HTERT RPE-1 (cell line): ENCODE measurements around the gene B4GALNT4.
"Not testable (repeated sequence)": the region's sequence is repeated elsewhere in the genome, so short reads cannot be mapped to it uniquely, and the experiment has no call there.

Source experiments
- in situ Hi-C: fragments of 300-500 bp; cut with MboI; formaldehyde crosslinking; loops from 4 replicates; pipeline ENCODE4 v1.14.3; 2020; ENCODE audit warnings: low sequenced_read_pairs

Gene B4GALNT4, protein sequence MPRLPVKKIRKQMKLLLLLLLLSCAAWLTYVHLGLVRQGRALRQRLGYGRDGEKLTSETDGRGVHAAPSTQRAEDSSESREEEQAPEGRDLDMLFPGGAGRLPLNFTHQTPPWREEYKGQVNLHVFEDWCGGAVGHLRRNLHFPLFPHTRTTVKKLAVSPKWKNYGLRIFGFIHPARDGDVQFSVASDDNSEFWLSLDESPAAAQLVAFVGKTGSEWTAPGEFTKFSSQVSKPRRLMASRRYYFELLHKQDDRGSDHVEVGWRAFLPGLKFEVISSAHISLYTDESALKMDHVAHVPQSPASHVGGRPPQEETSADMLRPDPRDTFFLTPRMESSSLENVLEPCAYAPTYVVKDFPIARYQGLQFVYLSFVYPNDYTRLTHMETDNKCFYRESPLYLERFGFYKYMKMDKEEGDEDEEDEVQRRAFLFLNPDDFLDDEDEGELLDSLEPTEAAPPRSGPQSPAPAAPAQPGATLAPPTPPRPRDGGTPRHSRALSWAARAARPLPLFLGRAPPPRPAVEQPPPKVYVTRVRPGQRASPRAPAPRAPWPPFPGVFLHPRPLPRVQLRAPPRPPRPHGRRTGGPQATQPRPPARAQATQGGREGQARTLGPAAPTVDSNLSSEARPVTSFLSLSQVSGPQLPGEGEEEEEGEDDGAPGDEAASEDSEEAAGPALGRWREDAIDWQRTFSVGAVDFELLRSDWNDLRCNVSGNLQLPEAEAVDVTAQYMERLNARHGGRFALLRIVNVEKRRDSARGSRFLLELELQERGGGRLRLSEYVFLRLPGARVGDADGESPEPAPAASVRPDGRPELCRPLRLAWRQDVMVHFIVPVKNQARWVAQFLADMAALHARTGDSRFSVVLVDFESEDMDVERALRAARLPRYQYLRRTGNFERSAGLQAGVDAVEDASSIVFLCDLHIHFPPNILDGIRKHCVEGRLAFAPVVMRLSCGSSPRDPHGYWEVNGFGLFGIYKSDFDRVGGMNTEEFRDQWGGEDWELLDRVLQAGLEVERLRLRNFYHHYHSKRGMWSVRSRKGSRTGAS

DNA sequence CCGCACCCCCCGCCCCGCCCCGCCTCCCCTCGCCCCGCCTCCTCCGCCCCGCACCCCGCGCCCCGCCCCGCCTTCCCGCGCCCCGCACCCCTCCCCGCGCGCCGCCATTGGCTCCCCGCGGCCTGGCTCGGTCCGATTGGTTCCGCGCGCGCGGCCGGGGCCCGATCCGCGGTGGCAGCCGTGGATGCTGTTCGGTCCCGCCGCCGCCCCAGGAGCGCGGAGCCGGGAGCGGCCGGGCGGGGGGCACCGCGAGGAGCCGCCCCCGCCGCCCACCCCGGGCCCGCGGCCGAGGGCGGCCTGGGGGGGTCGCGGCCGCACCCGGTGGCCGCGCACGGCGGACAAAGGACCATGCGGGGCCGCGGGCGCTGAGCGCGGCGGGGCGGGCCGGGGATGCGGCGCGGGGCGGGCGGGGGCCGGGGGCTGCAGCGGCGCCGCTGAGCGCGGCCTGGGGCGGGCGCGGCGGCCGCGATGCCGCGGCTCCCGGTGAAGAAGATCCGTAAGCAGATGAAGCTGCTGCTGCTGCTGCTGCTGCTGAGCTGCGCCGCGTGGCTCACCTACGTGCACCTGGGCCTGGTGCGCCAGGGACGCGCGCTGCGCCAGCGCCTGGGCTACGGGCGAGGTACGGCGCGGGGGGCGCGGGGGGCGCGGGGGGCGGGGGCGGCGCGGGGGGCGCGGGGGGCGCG, at the start of gene B4GALNT4:
TSS of gene B4GALNT4 (plus strand) at position 164 of the 683 bp plus-strand sequence. CDS start at position 469, 305 bp downstream.
- in situ Hi-C loops, result no loop called here

DNA sequence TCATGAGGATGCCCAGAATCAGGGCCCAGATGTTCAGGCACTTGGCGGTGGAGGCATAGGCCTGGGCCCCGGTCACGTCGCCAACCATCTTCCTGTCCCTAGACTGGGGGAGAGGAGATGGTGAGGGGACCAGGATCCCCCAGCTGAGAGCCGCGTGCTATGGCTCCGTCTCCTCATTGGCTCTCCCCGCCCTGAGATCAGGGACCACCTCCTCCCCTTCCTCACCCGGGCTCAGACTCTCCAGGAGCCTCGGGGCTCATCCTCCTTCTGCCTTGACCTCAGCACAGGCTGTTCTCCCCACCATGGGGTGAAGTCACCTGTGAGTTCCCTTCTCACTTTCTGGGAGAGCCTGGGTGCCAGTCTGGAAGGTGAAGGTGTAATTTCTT, 49.4 kb upstream of the B4GALNT4 start:
- in situ Hi-C loops, result not testable (repeated sequence)

DNA sequence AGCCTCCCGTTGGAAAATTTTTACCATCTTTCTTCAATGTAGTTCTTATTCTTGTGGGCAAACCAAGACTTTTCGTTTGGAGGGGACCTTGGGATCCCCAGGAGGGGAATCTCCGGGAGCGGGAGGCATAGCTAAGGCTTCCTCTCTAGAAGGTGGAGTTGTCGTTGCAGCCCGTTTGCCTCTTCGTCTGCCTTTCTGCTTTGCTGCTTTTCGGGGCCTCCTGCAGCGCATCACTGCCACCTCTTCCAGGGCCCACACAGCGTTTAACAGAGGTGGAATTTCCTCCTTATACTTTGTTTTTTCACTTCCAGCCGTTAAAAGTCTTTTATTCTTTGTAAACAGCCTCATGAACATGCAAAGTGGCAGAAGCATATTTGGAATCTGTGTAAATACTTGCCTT, 45.1 kb upstream of the B4GALNT4 start:
- in situ Hi-C loops, result no loop called here

DNA sequence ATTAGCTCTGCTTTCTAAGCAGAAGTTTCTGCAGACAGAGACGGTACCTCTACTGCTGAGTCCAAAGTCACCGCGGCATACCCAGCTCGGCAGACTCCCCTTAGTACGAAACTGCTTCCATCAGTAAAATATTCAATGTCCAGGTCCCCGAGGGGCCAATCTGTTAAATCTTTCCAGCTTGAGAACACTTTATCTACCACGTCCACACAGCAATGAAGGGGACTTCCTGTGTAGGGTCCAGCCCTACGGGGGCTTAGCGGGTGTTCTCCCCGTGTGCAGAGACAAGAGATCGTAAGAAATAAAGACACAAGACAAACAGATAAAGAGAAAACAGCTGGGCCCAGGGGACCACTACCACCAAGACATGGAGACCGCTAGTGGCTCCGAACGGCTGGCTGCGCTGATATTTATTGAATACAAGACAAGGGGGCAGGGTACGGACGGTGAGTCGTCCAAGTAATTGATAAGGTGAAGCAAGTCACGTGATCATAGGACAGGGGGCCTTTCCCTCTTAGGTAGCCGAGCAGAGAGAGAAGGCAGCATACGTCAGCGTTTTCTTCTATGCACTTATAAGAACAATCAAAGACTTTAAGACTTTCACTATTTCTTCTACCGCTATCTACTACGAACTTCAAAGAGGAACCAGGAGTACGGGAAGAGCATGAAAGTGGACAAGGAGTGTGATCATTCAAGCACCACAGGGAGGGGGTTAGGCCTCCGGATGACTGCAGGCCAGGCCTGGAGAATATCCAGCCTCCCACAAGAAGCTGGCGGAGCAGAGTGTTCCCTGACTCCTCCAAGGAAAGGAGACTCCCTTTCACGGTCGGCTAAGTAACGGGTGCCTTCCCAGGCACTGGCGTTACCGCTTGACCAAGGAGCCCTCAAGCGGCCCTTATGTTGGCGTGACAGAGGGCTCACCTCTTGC, 44.4 kb upstream of the B4GALNT4 start:
- in situ Hi-C loops, result not testable (repeated sequence)

DNA sequence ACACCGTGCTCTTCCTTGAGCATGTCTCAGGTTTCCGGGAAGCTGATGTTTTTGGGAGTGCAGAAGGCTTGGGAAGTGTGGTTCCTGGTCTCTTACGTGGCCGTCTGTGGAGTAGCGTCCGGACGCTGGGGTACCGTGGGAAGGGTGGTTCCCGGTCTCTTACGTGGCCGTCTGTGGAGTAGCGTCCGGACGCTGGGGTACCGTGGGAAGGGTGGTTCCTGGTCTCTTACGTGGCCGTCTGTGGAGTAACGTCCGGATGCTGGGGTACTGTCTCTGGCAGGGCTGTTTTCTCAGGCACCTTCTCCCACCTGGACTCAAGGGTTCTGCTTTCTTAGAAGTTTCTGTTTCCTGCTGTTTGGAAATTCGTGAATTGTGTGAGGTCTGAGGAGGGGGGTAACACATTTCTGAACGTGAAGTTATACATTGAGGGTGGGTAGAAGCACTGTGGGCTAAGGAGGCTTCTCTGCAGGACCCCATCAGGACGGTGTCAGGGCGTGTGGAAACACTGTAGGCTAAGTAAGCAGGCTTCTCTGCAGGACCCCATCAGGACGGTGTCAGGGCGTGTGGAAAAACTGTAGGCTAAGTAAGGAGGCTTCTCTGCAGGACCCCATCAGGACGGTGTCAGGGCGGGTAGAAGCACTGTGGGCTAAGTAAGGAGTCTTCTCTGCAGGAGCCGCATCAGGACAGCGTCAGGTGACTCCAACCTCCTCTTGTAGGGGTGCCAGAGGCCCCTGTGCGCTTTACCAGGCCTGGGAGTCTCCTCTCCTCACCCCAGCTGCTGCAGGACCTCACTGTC, 43.3 kb upstream of the B4GALNT4 start:
- in situ Hi-C loops, result no loop called here

DNA sequence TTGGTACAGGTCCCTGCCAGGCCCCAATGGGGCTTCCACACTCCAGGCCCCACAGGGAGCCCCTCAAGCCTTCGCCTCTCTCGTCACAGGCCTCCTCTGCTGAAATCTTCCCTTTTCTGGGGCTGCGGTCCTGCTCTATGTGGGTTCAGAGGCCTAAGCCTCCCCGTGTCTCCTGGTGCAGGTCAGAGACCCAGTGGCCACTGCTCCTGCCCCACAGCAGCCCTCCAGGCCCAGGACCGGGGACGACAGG, 42.8 kb upstream of the B4GALNT4 start:
- in situ Hi-C loops, result no loop called here

DNA sequence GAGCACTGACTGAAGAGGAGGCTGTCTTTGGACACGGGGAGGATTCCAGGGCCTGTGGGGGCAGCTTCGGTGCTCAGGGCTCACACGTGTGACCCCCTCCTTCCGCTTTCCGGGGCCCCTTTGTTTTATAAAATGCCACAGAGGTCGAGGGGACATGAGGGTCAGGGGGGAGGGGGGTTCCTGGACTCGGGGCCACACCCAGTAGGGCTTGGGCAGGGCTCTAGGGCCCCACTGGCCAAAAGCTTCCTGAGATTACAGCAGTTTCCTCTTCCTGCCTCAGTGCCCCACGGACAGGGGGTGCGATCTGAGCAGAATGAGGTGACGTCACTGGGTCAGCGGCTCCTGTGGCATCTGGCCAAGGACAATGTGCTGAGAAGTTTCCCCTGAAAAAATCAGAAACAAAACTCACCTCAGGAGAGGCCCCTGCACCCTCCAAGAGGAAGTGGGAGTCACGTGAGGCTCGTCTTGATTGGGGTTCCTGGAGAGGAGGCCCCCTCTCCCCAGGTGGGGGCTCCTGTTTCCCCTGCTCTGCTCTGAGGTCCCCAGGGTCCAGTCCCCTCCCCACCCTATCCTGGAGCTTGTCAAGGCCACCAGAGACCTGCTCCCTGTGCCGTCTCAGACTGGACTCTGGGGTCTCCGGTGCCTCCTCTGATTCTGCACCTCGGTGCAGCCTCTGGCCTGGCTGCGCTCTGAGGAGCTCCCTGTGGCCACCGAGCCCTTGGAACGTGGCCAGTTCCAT, 42.3 kb upstream of the B4GALNT4 start:
- in situ Hi-C loops, result no loop called here

DNA sequence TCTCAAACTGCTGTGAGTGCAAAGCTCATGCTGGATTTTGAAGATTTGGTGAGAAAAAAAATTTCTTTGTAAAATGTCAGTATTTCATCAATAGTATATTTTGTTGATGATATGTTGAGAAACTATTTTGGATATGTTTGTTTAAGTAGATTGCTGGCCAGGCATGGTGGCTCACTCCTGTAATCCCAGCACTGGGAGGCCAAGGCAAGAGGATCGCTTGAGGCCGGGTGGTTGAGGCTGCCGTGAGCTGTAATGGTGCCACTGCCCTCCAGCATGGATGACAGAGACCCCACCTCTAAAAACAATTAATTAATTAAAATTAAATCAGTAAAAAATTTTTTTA, 41.7 kb upstream of the B4GALNT4 start:
- in situ Hi-C loops, result no loop called here

DNA sequence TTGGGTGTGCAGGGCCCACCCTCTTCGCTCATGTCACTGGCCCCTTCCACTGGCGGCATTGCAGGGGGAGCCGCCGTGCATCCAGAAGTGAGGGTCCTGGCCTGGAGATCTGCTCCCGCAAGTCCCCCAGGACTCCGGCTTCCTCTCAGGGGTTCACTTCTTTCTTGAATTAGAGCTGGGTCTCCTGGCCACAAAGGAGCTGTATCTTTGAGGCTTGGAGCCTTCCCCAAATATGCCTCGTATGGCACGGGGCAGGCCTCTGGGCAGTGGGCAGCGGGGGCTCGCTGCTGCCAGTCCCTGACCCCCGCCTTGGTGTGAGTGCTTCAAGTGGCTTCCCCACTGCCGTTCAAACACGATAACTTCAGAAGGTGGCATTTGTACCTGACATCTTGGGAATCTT, 41.3 kb upstream of the B4GALNT4 start:
- in situ Hi-C loops, result no loop called here

DNA sequence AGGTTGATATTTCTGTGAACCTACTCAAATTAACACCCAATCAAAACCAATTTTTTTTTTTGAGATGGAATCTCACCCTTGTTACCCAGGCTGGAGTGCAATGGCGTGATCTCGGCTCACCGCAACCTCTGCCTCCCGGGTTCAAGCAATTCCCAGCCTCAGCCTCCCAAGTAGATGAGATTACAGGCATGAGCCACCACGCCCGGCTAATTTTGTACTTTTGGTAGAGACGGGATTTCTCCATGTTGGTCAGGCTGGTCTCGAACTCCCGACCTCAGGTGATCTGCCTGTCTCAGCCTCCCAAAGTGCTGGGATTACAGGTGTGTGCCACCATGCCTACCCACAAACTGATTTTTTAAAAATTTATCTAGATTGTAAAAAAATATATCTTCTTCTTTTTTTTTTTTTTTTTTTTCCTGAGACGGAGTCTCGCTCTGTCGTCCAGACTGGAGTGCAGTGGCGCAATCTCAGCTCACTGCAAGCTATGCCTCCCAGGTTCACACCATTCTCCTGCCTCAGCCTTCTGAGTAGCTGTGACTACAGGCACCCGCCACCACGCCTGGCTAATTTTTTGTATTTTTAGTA, 40.7 kb upstream of the B4GALNT4 start:
- in situ Hi-C loops, result not testable (repeated sequence)

DNA sequence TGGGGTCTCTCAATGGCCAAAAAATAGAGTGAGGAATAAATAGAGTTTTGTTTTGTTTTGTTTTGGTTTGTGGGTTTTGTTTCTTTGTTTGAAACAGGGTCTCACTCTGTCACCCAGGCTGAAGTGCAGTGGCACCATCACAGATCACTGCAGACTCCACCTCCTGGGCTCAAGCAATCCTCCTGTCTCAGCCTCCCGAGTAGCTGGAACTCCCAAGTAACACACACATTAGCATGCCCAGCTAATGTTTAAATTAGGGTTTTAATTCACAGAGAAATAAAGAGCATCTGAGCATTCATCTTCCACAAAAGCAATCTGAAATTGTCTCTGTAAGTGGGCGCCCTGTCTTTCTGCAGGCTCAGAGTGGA, 39.4 kb upstream of the B4GALNT4 start:
- in situ Hi-C loops, result no loop called here

DNA sequence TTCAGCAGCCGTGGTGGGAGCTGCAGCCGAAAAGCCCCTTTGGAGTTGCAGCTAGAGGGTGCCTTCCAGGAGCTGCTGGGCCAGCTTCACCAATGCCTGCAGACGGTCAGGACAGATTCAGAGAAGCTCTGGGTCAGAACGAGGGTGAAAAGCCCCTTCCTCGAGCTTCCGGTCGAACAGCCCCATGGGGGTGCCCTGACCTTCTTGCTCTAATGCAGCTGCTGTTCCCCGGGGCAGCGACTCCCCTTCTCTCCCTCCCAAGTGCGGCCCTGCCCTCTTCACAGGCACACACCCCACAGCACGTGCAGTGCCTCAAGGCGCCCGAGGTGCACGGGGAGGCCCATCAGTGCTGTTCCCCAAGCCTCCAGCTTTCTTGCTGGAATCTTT, 39.0 kb upstream of the B4GALNT4 start:
- in situ Hi-C loops, result no loop called here

DNA sequence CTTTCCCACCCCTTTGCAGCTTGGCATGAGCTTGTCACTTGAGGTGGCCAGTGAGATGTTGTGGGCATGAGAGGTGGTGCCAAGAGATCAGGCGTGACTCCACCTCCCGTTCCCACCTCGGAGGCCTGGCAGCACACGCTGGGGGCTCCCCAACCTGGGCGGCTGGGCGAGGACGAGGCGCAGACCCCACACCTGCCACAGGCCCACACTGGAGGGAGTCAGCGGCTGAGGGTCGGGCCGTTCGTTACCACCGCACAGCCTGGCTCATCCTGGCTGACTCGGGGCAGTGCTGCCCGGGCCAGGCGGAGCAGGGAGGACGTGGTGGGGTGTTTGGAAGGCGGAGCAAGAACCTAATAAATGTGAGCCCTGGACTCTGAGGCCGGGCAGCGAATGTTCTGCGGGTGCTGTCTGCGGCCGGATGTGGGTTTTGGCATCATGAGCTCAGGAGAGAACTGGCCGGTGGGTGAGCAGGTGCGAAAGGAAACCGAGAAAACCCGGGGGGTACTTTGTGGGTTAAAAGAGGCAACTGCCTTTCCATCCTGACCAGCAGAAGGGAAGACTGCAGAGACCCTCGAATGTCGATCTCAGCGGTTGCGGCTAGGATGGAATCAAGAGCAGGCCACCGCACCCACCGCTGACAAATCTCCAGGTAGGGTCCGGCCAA, 38.5 kb upstream of the B4GALNT4 start:
- in situ Hi-C loops, result no loop called here

DNA sequence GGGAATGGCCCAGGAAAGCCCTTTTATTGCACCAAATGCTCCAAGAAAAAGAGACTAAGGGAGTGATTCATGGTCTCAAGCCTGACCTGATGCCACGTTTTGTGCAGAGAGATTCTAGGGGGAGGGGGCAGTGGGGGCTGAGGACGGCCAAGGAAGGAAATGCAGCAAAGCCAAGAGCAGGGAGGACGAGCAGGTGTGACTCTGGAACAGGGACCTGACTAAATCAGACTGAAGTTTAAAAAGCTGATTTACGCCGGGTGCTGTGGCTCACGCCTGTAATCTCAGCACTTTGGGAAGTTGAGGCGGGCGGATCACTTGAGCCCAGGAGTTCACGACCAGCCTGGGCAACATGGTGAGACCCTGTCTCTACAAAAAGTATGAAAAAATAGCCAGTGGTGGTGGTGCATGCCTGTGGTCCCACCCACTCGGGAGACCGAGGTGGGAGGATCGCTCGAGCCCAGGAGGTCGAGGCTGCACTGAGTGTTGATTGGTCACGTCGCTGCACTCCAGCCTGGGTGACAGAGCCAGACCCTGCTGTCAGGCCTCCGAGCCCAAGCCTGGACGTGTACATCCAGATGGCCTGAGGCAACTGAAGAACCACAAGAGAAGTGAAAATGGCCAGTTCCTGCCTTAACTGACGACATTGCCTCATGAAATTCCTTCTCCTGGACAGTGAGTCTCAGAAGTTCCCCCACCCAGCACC, 37.8 kb upstream of the B4GALNT4 start:
- in situ Hi-C loops, result no loop called here

DNA sequence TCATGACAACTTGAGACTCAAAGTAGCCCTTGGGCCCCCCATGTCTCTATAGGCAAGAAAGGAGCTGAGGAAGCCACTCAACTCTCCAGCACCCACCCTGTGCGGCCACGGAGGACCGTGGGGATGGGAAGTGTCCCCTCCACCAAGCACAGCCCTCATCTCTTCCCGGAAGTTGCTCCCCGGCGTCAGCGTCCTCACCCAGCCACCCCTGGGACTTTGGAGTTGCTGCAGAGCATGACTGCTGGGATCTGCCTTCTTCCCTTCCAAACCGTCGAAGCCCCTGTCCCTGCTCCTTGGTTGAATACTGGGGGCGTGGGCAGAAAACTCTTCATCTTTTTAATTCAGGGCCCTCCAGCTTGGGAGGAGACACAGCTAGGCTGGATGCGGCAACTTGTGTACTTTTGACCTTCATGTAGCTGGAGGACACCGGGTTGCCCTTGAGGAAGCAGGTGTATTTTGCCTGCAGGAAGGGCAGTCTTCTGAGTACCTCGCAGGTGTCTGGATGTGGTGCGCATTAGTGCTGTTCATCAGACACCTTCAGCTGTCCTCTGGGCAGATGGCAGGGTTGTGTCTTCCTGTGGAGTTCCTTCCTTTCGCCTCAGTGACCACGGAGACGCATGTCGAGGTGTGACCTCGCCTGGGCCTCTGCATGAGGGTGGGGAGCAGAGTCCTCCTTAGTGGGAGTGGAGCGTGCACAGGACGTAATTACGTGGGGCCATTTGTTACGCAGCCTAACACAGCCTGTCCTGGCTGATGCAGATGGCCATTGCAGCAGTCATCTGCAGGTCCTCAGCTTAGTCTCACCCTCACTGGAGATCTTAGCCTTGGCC, 36.4 kb upstream of the B4GALNT4 start:
- in situ Hi-C loops, result no loop called here

DNA sequence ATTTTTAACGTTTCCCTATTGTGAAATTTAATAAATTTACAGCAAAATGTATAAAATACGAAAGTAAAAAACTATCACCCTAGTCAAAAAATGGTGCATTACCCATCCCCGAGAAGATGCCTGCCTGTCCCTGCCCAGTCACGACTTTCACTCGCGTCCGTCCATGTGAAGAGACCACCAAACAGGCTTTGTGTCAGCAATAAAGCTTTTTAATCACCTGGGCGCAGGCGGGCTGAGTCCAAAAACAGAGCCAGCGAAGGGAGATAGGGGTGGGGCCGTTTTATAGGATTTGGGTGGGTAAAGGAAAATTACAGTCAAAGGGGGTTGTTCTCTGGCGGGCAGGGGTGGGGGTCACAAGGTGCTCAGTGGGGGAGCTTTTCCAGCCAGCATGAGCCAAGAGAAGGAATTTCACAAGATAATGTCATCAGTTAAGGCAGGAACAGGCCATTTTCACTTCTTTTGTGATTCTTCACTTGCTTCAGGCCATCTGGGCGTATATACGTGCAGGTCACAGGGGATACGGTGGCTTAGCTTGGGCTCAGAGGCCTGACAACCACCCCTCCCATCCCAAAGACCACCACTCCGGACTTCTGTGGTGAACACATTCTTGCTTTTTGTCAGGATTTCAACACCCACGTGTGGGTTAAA, 35.6 kb upstream of the B4GALNT4 start:
- in situ Hi-C loops, result not testable (repeated sequence)
